GM19438 (cell line): ENCODE data around the gene TSSK6.

Source experiments
- ATAC-seq: cut with Tn5 transposase; IDR thresholded peaks from one replicate; pipeline ENCODE4 v1.9.1; 2021; ENCODE audit warnings: low read depth; ENCODE audit not compliant: unreplicated experiment

Gene TSSK6

GRCh38 chr19:19465436-19466070 is 49.8 kb downstream of the TSSK6 start:
- ATAC-seq: no peak

DNA sequence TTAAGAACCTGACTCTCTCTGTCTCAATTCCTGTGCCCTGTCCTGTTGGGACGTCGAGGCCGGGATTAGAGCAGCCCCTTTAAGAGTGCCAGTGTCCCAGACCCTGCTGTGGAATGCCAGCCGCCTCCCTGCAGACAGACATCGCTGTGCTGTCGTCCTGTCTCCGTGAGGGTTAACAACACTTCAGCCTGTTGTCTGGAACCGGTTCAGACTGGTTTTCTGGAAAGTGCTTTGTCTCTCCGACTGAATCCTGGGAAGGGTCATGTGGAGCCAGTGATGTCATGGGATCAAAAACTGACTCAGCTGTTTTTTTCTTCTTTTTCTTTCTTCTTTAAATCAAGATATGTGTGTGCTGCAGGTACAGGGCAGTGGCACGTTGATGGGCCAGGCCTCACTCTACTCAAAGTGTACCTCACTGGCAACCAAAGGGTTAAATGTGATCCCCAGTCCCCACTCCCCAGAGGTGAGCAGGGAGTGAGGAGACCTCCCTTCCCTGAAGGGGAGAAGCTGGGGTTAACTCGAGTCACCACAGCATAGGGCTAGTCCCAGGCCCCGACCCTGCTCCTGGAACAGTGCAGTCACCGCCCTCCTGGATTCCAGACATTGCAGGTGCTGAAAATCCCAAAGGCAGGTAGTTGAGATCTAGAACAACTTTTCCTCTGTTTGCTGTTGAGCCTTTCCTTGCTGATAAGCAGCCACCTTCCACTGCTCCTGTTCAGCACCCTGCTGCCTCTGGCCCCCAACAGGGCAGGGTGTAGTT is 50.8 kb downstream of the TSSK6 start:
- no peak for ATAC-seq
